Raji (cell line): Measurements from ENCODE around the gene ADARB2.

ENCODE experiments used
- POLR2A ChIP-seq: IDR thresholded peaks from 2 replicates; pipeline ENCODE4 v1.6.1; 2011; ENCODE audit warnings: low read depth, low read length, control low read depth; ENCODE audit not compliant: insufficient read depth

The ADARB2 gene

DNA sequence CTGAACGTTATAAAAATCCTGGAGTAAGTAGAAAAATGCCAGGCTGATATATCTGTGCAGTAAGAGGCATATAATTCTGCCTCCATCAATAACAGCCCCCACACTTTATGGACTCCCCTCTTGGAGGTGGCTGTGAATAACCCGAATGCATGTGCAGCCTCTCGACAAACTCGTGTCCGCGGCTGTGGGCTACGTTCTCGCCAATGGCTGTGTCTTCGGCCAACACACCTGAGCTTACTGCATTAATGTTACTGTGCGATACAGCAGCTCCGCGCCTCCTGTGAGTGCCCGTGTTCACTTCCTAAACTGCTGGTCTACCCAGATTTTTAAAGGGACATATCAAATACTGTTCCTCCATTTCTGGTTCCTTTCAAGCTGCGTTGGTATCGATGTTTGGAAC, 209.4 kb downstream of the ADARB2 start:
- no peak for TF ChIP-seq POLR2A

GRCh38 chr10:1526436-1527055, 210.8 kb downstream of the ADARB2 start:
- no peak for TF ChIP-seq POLR2A

GRCh38 chr10:1525354-1526162, 211.8 kb downstream of the ADARB2 start:
- TF ChIP-seq POLR2A, result no peak

- no peak for TF ChIP-seq POLR2A
Observed at GRCh38 chr10:1524540-1524939, 212.8 kb downstream of the ADARB2 start.

- no peak for TF ChIP-seq POLR2A
Observed at GRCh38 chr10:1523221-1523620, 214.1 kb downstream of the ADARB2 start.

GRCh38 chr10:1522237-1522636, 215.1 kb downstream of the ADARB2 start:
- no peak for TF ChIP-seq POLR2A

- no peak for TF ChIP-seq POLR2A
Observed at GRCh38 chr10:1521741-1522140, 215.6 kb downstream of the ADARB2 start.

- TF ChIP-seq POLR2A, result no peak
Observed at GRCh38 chr10:1520909-1521565, 216.3 kb downstream of the ADARB2 start.

GRCh38 chr10:1519391-1519790, 217.9 kb downstream of the ADARB2 start:
- no peak for TF ChIP-seq POLR2A

GRCh38 chr10:1517684-1518083, 219.6 kb downstream of the ADARB2 start:
- TF ChIP-seq POLR2A, result no peak

DNA sequence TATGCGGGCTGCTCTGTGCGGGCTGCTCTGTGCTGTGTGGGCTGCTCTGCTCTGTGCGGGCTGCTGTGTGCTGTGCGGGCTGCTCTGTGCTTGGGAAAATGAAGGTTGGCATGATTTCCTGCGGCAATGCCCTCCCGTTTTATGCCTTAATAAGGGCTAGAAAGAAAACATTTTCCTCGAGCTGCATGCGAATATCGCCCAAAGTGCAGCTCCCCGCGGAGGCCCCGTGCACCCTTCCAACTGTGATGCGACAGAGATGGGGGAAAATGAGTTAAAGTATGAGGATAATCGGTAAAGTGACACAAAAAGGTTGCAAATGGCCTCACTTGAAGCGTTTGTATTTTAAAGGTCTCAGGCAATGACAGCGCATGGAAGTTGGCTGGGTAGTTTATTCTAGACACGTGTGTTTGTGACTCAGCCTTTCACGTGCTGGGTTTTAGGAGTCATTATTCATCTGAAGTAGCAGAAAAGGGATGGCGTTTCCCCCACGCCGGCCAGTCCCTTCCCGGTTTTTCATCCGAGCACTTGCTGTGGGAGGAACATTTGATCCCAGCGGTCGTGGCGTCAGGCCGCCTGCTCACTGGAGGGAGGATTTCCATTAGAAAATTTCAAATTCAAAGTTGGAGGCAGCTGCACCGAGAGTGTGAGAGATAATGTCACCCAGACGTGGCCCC, 220.7 kb downstream of the ADARB2 start:
- TF ChIP-seq POLR2A, result no peak

DNA sequence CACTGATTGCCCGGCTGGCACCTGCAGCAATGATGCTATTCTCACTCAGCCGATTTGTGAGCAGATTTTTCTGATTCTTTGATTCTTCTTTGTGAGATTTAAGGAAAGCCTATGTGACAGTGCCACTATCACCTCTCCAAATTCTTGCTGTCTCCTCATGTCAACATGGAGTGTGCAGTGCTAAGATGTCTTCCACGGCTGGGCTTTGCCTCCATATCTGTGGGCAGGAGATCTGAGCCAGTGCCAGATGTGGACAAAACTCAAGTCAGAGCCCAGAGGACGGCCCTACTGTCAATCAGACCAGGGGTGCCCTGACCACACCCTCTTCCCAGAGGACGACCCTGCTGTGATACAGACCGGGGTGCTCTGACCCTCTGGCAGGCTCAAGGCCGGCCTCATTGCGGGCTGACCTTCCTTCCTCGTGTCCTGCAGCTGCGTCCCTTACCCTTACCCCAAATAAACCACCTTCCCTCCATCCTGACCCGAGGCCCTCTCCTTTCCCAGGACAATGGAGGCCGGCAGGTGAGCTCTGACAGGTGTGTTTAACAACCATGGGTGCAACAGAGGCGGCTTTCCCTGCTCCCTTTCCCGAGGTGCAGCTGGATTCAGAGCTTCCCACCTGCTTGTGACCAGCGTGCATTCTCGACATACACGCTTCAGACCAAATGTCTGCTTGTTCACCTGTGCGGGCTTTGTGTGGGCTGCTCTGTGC, 221.4 kb downstream of the ADARB2 start:
- TF ChIP-seq POLR2A, result no peak

DNA sequence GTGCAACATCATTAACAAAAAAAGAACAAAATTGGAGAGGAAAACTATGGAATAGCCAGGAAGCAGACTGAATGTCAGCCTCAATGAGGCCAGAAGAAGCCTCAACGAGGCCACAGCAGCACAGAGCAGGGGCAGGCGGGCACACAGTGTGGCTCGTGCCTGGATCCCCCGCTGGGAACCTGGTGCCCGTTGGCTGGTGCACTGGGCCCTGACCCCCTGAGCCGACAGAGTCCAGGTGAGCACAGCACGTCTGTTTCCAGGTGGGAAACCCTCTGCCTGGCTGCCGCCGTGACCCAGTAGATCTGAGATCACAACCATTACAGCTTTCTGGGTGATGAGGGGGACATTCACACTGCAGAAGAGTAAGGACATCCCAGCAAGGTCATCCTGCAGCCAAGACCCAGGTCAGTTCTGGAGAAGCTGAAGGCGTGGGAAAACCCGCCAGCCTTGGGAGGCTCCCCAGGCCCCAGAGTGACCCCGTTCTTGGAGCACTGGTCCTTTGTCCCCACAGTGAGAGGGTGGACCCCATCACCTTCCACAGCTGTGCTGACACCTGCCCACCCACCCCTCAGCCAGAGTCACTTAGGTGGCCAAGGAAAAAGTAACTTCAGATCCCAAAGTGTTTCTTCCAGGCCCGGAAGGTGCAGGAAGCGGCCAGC, 222.1 kb downstream of the ADARB2 start:
- TF ChIP-seq POLR2A, result no peak

- no peak for TF ChIP-seq POLR2A
Observed at GRCh38 chr10:1514681-1515080, 222.6 kb downstream of the ADARB2 start.
